Activated T-helper 1 cell treated with anti-CD3 and anti-CD28 coated beads, Interleukin-12 subunit alpha, Interleukin-12 subunit beta, Interleukin-2, Interleukin-4 antibody, amounts not matched to agents 30 ng/mL and 10 ng/mL and 1 ng/mL, durations not matched to agents 14 hours and 24 hours and 36 hours (primary cell): ENCODE data around the gene B3GNT3. TPM values are rescaled to one million over a fixed set of nuclear protein-coding genes. Genes with fewer than 3 reads are reported as not detected.
"Not testable (repeated sequence)": the region's sequence is repeated elsewhere in the genome, so short reads cannot be mapped to it uniquely, and the experiment has no call there.

Experiments used
- DNase-seq: peaks from one replicate; pipeline ENCODE4 v3.0.0; 2021; ENCODE audit warnings: low spot score
- H3K27ac Mint-ChIP-seq: one replicate; pipeline ENCODE4 v1.8.0; 2021; ENCODE audit warnings: mild to moderate bottlenecking, mixed read lengths
- H3K27me3 Mint-ChIP-seq: one replicate; pipeline ENCODE4 v1.8.0; 2022; ENCODE audit warnings: mild to moderate bottlenecking, moderate library complexity, mixed read lengths; ENCODE audit not compliant: insufficient read depth
- H3K36me3 Mint-ChIP-seq: one replicate; pipeline ENCODE4 v1.8.0; 2021; ENCODE audit warnings: low read depth, mixed read lengths
- H3K4me1 Mint-ChIP-seq: one replicate; pipeline ENCODE4 v1.8.0; 2021; ENCODE audit warnings: low read depth, mixed read lengths
- H3K4me3 Mint-ChIP-seq: one replicate; pipeline ENCODE4 v1.8.0; 2021; ENCODE audit warnings: mild to moderate bottlenecking, moderate library complexity, mixed read lengths
- H3K9me3 Mint-ChIP-seq: one replicate; pipeline ENCODE4 v1.8.0; 2021; ENCODE audit warnings: mixed read lengths
- intact Hi-C: fragments of 100-400 bp; cut with micrococcal nuclease; formaldehyde crosslinking; loops from one replicate; pipeline ENCODE4 v1.15.1; 2024
- total RNA-seq: library from RNA; stranded (reverse); gene quantifications from 2 replicates; pipeline ENCODE4 v1.2.3, GENCODE V29; 2022

Gene B3GNT3
- total RNA-seq, 1 donor from 2014 or later: not detected

DNA sequence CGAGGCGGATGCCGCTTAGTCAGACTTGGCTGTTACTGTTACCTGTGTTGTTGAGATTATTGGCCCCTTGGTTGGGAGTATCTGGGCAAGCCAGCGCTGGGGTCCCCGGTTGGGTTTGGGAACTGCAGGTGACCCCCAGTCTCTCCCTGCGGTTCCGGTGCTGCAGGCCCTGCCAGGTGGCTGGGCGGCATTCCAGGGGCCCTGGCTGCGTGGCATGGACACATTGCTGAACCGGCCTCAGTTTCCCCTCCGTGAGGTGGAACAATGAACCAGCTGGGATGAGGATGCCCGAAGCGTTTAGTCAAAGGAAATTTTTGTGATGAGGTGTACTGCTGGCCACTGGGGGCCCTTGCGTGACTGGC lies 538 bp downstream of the B3GNT3 start:
- Mint-ChIP-seq H3K4me1 (peaks cover 36% of the 10 kb centered on the region), H3K9me3 (no peaks in the 10 kb centered on the region), H3K27ac (no peak overlapping the region), H3K36me3 (no peaks in the 10 kb centered on the region), H3K27me3 (peaks cover 17% of the 10 kb centered on the region), H3K4me3 (peak overlapping the region; percentile 22)
- DNase-seq: no peak
- intact Hi-C loops: loop anchor here (5.0 kb wide), 1 partner anchor 62 kb away; the partner anchor contains the start of gene RPL18A

DNA sequence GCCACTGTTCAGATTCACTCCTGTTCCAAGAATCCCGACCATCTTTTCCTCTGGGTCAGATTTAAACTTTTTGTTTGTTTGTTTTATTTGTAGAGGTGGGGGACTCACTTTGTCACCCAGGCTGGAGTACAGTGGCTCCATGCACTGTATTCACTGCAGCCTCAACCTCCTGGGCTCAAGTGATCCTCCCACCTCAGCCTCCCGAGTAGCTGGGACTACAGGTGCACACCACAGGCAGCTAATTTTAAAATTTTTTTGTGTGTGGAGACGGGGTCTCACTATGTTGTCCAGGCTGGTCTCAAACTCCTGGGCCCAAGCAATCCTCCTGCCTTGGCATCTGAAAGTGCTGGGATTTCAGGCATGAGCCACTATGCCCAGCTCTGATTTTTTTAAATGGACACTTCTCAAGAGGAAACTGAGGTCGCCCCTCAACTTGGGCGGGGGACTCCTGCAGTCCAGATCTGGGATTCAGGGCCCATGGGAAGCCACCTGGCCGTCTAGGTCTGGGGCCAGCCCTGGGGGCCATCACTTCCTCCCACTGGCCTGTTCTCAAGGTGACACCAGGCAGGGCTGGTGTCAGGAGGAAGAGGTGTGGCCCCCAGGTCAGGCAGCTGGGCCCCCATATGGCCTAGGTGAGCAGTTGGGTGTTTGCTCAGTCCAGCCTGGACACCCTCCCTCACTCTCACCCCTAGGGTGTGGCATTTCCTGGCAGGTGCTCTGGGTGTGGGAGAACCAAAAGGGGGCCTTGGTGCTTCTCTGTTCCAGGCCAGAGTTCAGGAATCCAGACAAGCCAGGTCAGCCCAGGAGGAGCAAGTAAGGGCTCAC lies 1.3 kb downstream of the B3GNT3 start:
- H3K4me1 Mint-ChIP-seq: peaks cover 34% of the 10 kb centered on the region
- no peak overlapping the region for H3K27ac Mint-ChIP-seq
- peaks cover 17% of the 10 kb centered on the region for H3K27me3 Mint-ChIP-seq
- intact Hi-C loops: loop anchor here (5.0 kb wide), 1 partner anchor 61 kb away; the partner anchor contains the start of gene RPL18A
- DNase-seq: no peak
- H3K4me3 Mint-ChIP-seq: no peak overlapping the region
- H3K36me3 Mint-ChIP-seq: no peaks in the 10 kb centered on the region
- no peaks in the 10 kb centered on the region for H3K9me3 Mint-ChIP-seq

DNA sequence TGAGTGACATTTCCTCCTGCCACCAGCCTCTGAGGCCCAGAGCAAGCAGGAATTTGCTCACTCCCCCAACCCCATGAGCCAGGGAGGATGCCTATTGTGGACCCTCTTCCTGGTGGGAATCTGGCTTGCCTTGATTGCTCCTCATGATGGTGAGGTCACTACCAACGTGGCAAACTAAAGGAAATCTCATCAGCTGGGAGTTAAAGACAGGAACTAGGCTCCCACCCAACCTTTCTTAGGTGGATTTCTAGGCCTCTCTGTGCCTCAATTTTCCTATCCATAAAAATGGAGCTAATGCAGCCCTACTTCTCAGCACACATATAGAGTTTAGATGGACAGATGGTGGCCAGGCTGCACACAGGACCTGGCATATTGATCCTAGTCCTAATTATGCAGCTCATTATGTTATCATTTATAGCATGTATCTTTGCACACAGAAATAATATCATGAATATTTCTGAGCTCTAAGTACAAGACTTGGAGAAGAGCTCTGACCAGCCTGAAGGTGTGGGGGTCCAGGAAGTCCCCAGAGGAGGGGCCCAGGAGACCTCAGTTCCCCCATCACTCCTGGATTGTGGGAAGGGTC lies 2.0 kb downstream of the B3GNT3 start:
- no peak overlapping the region for H3K4me3 Mint-ChIP-seq
- no peaks in the 10 kb centered on the region for H3K9me3 Mint-ChIP-seq
- no peak overlapping the region for H3K27ac Mint-ChIP-seq
- H3K4me1 Mint-ChIP-seq: peaks cover 27% of the 10 kb centered on the region
- H3K27me3 Mint-ChIP-seq: peaks cover 17% of the 10 kb centered on the region
- no peak for DNase-seq
- intact Hi-C loops: loop anchor here (5.0 kb wide), 1 partner anchor 60 kb away; the partner anchor contains the start of gene RPL18A
- no peaks in the 10 kb centered on the region for H3K36me3 Mint-ChIP-seq

DNA sequence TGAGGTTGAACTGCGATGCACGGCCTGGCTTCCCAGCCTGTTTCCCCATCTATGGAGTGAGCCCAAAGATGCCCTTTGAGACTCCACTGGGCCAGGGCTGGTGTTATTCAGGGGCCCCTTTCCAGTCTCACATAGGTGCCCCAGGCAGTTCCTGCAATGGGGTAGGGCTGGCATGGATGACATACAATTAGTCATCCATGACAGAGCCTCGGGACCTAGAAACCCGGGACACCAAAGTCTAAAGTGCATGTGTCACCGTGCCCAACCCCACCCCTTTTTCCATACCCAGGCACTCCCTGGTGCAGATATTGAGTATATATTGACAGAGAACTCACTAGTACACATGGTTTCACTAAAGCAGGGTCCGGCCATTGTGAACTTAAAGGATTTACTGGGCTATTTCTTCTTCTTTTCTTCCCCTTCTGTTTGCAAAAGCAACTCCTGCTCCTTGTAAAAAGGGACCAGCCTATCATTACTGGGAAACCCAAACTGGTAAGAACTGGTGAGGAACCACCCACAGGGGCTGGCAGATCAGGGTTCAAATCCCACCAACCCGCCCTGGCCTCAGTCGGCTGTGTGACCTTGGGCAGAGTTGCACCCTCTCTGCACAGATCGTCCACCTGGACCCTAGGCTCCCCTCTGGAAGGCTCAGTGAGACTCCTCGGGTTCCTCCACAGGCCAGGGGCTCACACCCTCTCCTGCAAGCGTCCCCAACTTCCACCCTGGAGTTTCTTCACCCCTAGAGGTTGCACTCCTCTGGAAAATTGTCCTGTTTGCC lies 2.7 kb downstream of the B3GNT3 start:
- intact Hi-C loops: loop anchor here (5.0 kb wide), 1 partner anchor 60 kb away; the partner anchor contains the start of gene RPL18A
- Mint-ChIP-seq H3K27ac (peak overlapping the region; percentile 6), H3K4me1 (peaks cover 31% of the 10 kb centered on the region), H3K9me3 (no peaks in the 10 kb centered on the region), H3K36me3 (no peaks in the 10 kb centered on the region), H3K4me3 (no peak overlapping the region), H3K27me3 (peaks cover 17% of the 10 kb centered on the region)
- DNase-seq: no peak

DNA sequence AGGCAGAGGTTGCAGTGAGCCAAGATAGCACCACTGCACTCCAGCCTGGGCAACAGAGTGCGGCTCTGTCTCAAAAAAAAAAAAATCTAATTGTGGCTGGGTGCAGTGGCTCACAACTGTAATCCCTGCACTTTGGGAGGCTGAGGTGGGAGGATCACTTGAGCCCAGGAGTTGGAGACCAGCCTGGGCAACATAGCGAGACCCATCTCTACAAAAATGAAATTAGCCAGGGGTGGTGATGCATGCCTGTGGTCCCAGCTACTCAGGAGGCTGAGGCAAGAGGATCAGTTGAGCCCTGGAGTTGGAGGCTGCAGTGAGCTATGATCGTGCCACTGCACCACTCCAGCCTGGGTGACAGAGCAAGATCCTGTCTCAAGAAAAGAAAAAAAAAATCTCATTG lies 3.7 kb downstream of the B3GNT3 start:
- not testable (repeated sequence) for H3K4me3 Mint-ChIP-seq, H3K9me3 Mint-ChIP-seq, H3K36me3 Mint-ChIP-seq, DNase-seq, H3K27ac Mint-ChIP-seq
- H3K4me1 Mint-ChIP-seq: peaks cover 34% of the 10 kb centered on the region
- H3K27me3 Mint-ChIP-seq: peaks cover 17% of the 10 kb centered on the region
- intact Hi-C loops: loop anchor here (5.0 kb wide), 1 partner anchor 59 kb away; the partner anchor contains the start of gene RPL18A

DNA sequence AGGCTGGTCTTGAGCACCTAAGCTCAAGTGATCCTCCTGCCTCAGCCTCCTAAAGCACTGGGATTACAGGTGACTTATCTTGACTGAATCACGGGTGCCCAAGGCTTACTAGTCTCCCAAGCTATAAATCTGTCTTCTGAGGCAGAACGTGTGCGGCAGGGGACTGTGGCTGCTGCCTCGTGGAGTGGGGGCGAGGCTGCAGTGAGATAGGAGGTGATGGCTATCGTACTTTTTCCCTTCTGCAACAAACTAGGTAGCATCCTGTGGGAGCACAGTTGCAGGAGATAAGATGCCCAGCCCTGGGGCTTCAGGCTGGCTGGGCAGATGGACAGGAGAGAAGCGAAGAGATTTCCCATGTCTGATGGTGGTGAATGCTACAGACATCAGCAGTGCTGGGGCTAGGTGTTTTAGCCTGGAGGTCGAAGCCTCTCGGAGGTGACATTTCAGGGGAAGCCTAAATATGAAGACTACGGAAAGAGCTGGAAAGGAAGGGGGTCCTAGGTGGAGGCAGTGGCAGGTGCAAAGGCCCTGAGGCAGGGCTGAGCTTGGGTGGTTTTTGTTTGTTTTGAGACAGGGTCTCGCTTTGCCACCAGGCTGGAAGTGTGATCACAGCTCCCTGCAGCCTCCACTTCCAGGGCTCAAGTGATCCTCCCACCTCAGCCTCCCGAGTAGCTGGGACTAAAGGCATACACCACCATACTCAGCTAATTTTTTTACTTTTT lies 7.4 kb downstream of the B3GNT3 start:
- intact Hi-C loops: no loop called here
- H3K27ac Mint-ChIP-seq: no peak overlapping the region

DNA sequence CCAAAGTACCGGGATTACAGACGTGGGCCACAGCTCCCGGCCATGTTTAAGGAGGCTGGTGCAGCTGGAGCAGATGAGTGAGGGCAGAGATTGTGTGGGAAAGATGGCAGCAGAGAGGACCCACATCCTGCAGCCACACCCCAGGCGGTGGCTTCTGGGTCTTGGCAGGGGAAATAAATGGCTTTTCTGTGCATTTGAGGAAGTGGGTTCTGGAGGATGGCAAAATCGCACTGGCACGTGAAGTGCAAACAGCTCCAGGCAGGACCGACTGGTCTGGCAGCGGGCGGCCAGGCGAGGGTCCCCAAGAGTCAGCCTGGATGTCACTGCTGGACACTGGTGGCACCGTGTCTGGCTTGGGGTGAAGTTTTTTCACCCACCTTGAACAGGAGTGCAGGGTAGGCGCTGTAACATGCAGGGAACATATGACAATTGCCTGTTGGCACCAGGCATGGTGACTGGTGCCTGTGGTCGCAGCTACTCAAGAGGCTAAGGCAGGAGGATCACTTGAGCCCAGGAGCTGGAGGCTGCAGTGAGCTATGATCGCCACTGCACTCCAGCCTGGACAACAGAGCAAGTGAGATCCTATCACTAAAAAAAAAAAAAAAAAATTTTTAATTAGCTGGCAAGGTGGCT lies 8.4 kb downstream of the B3GNT3 start:
- DNase-seq: peak; percentile 9
- no peaks in the 10 kb centered on the region for H3K9me3 Mint-ChIP-seq
- peaks cover 6% of the 10 kb centered on the region for H3K27me3 Mint-ChIP-seq
- H3K4me1 Mint-ChIP-seq: peaks cover 29% of the 10 kb centered on the region
- no peaks in the 10 kb centered on the region for H3K36me3 Mint-ChIP-seq
- intact Hi-C loops: no loop called here
- peak overlapping the region; percentile 19 for H3K4me3 Mint-ChIP-seq
- H3K27ac Mint-ChIP-seq: no peak overlapping the region

More for the DNA sequence above, 7.4 kb downstream of the B3GNT3 start:
- no peak for DNase-seq
- Mint-ChIP-seq H3K4me1 (peaks cover 34% of the 10 kb centered on the region), H3K36me3 (no peaks in the 10 kb centered on the region), H3K9me3 (no peaks in the 10 kb centered on the region), H3K4me3 (no peak overlapping the region), H3K27me3 (peaks cover 3% of the 10 kb centered on the region)

DNA sequence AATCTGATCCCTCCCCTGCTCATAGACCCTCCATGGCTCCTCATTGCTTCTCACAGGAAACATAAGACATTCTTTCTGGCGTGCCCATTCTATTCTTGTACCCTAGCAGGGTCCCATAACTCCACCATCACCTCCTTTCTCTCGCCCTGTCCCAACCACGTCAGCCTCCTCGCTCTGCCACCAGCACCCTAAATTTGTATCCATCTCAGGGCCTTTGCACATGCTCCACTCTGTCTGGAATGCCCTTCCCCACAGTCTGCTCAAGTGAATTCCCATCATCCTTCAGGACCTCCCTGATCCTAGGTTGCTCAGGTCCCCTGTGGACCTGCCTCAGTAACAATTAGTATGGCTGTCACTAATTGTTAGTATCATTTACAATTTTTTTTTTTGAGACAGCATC lies 10.5 kb downstream of the B3GNT3 start:
- peaks cover 10% of the 10 kb centered on the region for H3K27me3 Mint-ChIP-seq
- intact Hi-C loops: no loop called here
- peaks cover 29% of the 10 kb centered on the region for H3K4me1 Mint-ChIP-seq
- no peak overlapping the region for H3K4me3 Mint-ChIP-seq
- H3K9me3 Mint-ChIP-seq: no peaks in the 10 kb centered on the region
- H3K36me3 Mint-ChIP-seq: no peaks in the 10 kb centered on the region
- no peak for DNase-seq
- no peak overlapping the region for H3K27ac Mint-ChIP-seq

DNA sequence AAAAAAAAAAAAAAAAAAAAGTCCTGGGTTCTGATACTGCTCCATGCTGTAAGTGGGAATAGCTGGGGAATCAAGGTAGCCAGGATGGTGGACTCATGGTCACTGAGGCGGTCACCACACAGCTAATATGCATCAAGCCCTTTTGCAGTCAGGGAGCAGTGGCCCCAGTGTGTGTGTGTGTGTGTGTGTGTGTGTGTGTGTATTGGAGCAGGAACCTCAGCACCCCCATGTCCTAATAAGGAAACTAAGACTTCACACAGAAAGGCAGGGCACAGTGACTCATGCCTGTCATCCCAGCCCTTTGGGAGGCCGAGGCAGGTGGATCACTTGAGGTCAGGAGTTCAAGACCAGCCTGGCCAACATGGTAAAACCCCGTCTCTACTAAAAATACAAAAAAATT lies 12.0 kb downstream of the B3GNT3 start:
- no peak for DNase-seq
- Mint-ChIP-seq H3K27me3 (peaks cover 10% of the 10 kb centered on the region), H3K4me1 (peaks cover 29% of the 10 kb centered on the region), H3K27ac (no peak overlapping the region), H3K36me3 (no peaks in the 10 kb centered on the region), H3K9me3 (no peaks in the 10 kb centered on the region), H3K4me3 (no peak overlapping the region)
- intact Hi-C loops: no loop called here

DNA sequence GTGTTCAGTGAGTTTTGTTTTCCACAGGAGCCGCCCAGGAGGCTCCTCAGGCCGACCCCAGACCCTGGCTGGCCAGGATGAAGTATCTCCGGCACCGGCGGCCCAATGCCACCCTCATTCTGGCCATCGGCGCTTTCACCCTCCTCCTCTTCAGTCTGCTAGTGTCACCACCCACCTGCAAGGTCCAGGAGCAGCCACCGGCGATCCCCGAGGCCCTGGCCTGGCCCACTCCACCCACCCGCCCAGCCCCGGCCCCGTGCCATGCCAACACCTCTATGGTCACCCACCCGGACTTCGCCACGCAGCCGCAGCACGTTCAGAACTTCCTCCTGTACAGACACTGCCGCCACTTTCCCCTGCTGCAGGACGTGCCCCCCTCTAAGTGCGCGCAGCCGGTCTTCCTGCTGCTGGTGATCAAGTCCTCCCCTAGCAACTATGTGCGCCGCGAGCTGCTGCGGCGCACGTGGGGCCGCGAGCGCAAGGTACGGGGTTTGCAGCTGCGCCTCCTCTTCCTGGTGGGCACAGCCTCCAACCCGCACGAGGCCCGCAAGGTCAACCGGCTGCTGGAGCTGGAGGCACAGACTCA lies 12.9 kb downstream of the B3GNT3 start:
- Mint-ChIP-seq H3K4me1 (peaks cover 23% of the 10 kb centered on the region), H3K27ac (no peak overlapping the region), H3K4me3 (no peak overlapping the region), H3K9me3 (no peaks in the 10 kb centered on the region), H3K27me3 (peaks cover 10% of the 10 kb centered on the region), H3K36me3 (no peaks in the 10 kb centered on the region)
- intact Hi-C loops: no loop called here
- no peak for DNase-seq

DNA sequence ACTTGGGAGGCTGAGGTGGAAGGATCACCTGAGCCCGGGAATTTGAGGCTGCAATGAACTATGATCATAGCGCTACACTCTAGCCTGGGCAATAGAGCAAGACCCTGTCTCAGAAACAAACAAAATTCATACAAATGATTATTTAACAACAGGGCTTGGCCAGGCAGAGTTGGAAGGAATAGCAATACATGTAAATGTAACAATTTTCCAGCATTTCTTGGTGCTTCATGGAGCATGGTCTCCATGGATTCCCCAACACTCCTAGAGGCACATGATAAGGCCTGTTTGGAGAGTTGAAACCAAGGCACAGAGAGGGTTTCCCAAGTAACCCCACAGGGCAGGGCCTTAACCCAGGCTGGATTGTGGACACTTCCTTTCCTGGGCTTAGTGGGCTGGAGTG lies 16.2 kb downstream of the B3GNT3 start:
- intact Hi-C loops: no loop called here
- Mint-ChIP-seq H3K27ac (no peak overlapping the region), H3K4me1 (peaks cover 5% of the 10 kb centered on the region), H3K4me3 (no peak overlapping the region), H3K27me3 (peaks cover 6% of the 10 kb centered on the region), H3K9me3 (no peaks in the 10 kb centered on the region), H3K36me3 (peaks cover under 1% of the 10 kb centered on the region)
- no peak for DNase-seq

DNA sequence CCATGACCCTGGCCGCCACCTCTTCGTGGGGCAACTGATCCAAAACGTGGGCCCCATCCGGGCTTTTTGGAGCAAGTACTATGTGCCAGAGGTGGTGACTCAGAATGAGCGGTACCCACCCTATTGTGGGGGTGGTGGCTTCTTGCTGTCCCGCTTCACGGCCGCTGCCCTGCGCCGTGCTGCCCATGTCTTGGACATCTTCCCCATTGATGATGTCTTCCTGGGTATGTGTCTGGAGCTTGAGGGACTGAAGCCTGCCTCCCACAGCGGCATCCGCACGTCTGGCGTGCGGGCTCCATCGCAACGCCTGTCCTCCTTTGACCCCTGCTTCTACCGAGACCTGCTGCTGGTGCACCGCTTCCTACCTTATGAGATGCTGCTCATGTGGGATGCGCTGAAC lies 16.7 kb downstream of the B3GNT3 start:
- intact Hi-C loops: no loop called here
- peaks cover 5% of the 10 kb centered on the region for H3K4me1 Mint-ChIP-seq
- peaks cover 5% of the 10 kb centered on the region for H3K36me3 Mint-ChIP-seq
- no peak overlapping the region for H3K27ac Mint-ChIP-seq
- no peaks in the 10 kb centered on the region for H3K9me3 Mint-ChIP-seq
- no peak overlapping the region for H3K4me3 Mint-ChIP-seq
- peaks cover 6% of the 10 kb centered on the region for H3K27me3 Mint-ChIP-seq
- DNase-seq: no peak
